Renal pelvis (tissue), 12 donors: ENCODE data around the gene GNA14. TPM values are rescaled to one million over a fixed set of nuclear protein-coding genes. Genes with fewer than 3 reads are reported as not detected.
"Not testable (repeated sequence)": the region's sequence is repeated elsewhere in the genome, so short reads cannot be mapped to it uniquely, and the experiment has no call there.

Experiments
- DNase-seq: peaks from one replicate; pipeline ENCODE4 v3.0.0-alpha.2; 2013
- long read RNA-seq, 16 experiments: transcript quantifications; one replicate each; lab custom pipeline, GENCODE V29; 2026
- polyA plus RNA-seq, 3 donors: library from polyadenylated mRNA; unstranded; fragments of 120-200 nt; gene quantifications; one replicate each; pipeline ENCODE4 v1.2.1, GENCODE V29; 2013; ENCODE audit not compliant: insufficient read length in 3 of 3

GNA14 gene
- polyA plus RNA-seq, result 10 to 100 TPM; 12.4 to 13.7 (median 13.6) TPM
- long read RNA-seq, donor 1, partial matches to known transcripts, result 0 of 1 reads
- long read RNA-seq, donor 1, other reads (novel, unspliced or antisense), result 0 of 1 reads
- long read RNA-seq, donor 2, partial matches to known transcripts, result 5 of 8 reads
- long read RNA-seq, donor 2, other reads (novel, unspliced or antisense), result 0 of 8 reads
- long read RNA-seq, donor 3, partial matches to known transcripts, result 0 of 4 reads
- long read RNA-seq, donor 3, other reads (novel, unspliced or antisense), result 0 of 4 reads
- long read RNA-seq, donor 4, transcript GNA14-201 (7 exons, 2,482 nt), result major isoform, 5 of 5 reads
- long read RNA-seq, donor 4, partial matches to known transcripts, result 0 of 5 reads
- long read RNA-seq, donor 4, other reads (novel, unspliced or antisense), result 0 of 5 reads
- long read RNA-seq, donor 5, partial matches to known transcripts, result 0 of 1 reads
- long read RNA-seq, donor 5, other reads (novel, unspliced or antisense), result 0 of 1 reads
- long read RNA-seq, donor 6, partial matches to known transcripts, result 0 of 5 reads
- long read RNA-seq, donor 6, other reads (novel, unspliced or antisense), result 0 of 5 reads
- long read RNA-seq, donor 7, transcript GNA14-201 (7 exons, 2,482 nt), result major isoform, 5 of 19 reads
- long read RNA-seq, donor 7, partial matches to known transcripts, result 14 of 19 reads
- long read RNA-seq, donor 7, other reads (novel, unspliced or antisense), result 0 of 19 reads
- long read RNA-seq, donor 8, partial matches to known transcripts, result 0 of 1 reads
- long read RNA-seq, donor 8, other reads (novel, unspliced or antisense), result 0 of 1 reads
- long read RNA-seq, donor 9, partial matches to known transcripts, result 0 of 4 reads
- long read RNA-seq, donor 9, other reads (novel, unspliced or antisense), result 0 of 4 reads
- long read RNA-seq, donor 10, result 0 reads
- long read RNA-seq, donor 11, transcript GNA14-201 (7 exons, 2,482 nt), result major isoform, 5 of 6 reads
- long read RNA-seq, donor 11, partial matches to known transcripts, result 0 of 6 reads
- long read RNA-seq, donor 11, other reads (novel, unspliced or antisense), result 0 of 6 reads
- long read RNA-seq, donor 12, transcript GNA14-201 (7 exons, 2,482 nt), result major isoform, 8 of 9 reads
- long read RNA-seq, donor 12, partial matches to known transcripts, result 0 of 9 reads
- long read RNA-seq, donor 12, other reads (novel, unspliced or antisense), result 0 of 9 reads
- long read RNA-seq, donor 13, partial matches to known transcripts, result 0 of 1 reads
- long read RNA-seq, donor 13, other reads (novel, unspliced or antisense), result 0 of 1 reads
- long read RNA-seq, donor 14, result 0 reads
- long read RNA-seq, donor 15, partial matches to known transcripts, result 0 of 2 reads
- long read RNA-seq, donor 15, other reads (novel, unspliced or antisense), result 0 of 2 reads
- long read RNA-seq, donor 16, transcript GNA14-201 (7 exons, 2,482 nt), result major isoform, 6 of 6 reads
- long read RNA-seq, donor 16, partial matches to known transcripts, result 0 of 6 reads
- long read RNA-seq, donor 16, other reads (novel, unspliced or antisense), result 0 of 6 reads

DNA sequence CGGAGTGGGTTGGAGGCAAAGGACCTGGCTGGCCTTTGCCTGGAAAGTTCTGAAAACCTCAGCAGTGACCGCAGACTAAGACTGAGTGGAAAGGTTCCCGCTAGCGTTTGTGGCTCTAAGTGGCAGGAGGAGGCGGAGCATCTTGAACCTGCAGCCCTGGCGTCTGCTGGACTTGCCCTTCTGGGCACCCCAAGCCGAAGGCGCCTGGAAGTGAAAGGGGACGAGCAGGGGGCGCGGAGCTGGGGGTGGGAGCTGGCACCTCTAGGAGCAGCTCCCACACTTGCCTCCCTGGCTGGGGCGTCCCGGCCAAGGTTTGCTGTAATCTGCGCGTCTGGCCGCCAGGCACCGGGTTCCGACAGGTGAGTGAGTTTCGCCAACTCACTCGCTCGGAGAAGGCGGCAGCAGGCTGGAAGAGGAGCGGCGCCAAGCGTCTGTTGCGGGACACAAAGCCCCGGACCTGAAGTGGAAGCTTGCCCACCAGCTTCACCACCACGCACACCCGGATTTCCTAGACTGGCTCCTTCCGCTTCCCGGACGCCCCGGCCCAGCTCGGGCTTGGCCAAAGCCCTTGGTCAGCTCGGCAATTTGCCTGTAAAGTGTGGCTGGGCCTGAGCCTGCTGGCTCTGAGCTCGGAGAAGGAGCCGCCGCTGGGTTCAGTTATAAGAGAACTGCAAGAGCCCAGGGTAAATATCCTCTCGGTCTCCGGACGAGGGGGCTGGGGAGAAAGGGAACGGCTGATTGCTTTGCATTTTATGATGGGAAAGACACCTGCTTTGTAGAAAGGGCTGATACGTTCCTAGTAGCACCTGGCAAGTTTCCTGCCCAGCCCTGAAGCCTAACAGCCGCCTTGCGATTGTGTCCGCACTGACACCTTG is at the start of gene GNA14:
Gene GNA14 (minus strand): TSS at position 89 of the 875 bp plus-strand sequence. CDS start 529 bp downstream, outside the sequence.
- no peak for DNase-seq

DNA sequence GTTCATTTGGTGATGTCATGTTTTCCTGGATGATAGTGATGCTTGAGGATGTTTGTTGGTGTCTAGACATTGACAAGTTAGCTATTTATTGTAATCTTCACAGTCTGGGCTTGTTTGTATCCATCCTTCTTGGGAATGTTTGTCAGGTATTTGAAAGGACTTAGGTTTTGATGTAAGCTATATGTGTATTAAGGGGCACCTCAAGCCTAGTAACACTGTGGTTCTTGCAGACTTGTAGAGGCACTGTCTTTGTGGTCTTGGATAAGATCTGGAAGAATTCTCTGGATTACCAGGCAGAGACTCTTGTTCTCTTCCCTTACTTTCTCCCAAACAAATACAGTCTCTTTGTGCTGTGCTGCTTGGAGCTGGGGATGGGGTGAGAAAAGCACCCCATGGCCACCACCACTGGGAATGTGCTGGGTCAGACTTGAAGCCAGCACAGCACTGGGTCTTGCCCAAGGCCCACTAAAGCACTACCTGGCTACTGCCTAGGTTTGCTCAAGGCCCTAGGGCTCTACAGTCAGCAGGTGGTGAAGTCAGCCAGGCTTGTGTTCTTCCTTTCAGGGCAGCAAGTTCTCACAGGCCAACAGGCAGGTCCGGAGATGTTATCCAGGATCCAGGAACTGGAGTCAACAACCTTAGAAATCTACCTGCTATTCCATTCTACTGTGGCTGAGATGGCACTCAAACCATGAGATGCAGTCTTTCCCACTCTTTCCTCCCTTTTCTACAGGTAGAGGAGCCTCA is 49.3 kb upstream of the GNA14 start:
- no peak for DNase-seq

- DNase-seq, result not testable (repeated sequence)
These were observed 42.6 kb upstream of the GNA14 start for GRCh38 chr9:77690723-77691122.

DNA sequence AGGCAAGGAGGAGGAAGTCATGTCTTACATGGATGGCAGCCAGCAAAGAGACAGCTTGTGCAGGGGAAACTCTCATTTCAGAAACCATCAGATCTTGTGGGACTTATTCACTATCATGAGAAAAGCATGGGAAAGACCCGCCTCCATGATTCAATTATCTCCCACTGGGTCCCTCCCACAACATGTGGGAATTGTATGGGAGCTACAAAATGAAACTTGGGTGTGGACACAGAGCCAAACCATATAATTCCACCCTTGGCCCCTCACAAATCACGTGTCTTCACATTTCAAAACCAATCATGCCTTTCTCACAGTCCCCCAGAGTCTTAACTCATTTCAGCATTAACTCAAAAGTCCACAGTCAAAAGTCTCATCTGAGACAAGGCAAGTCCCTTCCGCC is 42.0 kb upstream of the GNA14 start:
- not testable (repeated sequence) for DNase-seq

DNA sequence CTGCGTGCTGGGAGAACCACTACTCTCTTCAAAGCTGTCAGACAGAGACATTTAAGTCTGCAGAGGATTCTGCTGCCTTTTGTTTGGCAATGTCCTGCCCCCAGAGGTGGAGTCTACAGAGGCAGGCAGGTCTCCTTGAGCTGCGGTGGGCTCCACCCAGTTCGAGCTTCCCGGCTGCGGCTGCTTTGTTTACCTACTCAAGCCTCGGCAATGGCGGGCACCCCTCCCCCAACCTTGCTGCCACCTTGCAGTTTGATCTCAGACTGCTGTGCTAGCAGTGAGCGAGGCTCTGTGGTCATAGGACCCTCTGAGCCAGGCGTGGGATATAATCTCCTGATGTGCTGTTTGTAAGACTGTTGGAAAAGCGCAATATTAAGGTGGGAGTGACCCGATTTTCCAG is 39.6 kb upstream of the GNA14 start:
- not testable (repeated sequence) for DNase-seq

DNA sequence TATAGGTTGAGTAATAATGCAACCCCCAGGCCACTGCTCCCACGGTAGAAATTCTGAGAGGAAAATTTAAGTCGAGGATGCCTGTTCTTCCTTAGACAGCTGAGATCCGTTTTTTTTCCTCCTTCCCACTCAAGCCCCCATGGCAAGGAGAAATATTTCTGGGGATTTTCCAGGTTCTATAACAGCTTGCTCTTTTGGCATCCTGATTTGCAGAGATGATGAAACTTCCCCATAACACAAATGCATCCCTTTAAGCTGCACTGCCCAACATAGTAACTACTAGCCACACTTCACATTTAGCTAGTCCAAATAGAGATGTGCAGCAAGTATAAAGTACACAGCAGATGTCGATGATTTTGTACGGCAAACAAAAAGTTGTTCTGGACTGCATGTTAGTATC is 32.5 kb upstream of the GNA14 start:
- DNase-seq, result no peak

DNA sequence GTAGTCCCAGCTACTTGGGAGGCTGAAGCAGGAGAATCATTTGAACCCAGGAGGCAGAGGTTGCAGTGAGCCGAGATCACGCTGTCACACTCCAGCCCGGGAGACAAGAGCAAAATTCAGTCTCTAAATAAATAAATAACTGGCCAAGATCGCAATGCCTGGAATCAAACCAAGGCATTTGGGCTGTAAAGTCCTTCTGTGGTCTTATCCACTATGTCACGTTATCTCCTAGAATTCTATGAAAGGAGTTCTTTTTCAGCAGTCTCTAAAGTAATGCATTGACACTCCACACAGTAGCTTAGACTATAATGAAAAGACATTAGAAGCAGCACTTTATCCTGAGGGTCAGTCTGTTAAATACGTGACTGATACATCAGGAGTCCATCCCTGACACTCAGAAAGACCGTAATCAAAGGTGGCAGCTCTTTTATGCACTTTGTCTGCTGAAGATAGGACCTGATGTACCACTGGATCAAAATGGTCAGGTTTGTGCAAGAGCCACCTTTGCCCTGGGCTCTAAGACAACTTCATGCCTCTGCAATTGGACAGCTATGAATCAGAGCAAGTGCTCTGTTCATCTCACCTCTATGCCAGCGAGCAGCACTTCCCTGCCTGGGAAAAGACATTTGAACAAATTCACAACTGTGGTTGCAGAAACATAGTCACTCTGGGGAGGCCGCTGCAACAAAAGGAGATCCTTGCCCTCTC is 31.7 kb upstream of the GNA14 start:
- DNase-seq, result no peak

DNA sequence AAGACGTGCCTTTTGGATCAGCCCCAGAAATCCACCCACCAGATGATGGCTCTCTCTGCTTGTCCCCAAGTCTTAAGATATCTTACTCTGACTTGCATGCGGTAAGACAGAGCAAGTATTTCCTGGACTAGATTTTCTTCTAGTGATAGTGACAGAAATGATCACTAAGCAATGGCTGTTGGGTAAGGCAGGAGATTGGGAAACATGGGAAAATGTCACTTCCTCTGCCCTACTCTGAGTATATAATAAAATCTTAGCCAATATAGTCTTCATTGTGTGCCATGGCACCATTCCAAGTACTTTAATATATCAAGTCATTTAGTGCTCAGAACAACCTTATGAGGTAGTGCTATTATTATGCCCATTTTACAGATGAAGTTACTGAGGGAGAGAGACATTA is 31.0 kb upstream of the GNA14 start:
- DNase-seq, result no peak

DNA sequence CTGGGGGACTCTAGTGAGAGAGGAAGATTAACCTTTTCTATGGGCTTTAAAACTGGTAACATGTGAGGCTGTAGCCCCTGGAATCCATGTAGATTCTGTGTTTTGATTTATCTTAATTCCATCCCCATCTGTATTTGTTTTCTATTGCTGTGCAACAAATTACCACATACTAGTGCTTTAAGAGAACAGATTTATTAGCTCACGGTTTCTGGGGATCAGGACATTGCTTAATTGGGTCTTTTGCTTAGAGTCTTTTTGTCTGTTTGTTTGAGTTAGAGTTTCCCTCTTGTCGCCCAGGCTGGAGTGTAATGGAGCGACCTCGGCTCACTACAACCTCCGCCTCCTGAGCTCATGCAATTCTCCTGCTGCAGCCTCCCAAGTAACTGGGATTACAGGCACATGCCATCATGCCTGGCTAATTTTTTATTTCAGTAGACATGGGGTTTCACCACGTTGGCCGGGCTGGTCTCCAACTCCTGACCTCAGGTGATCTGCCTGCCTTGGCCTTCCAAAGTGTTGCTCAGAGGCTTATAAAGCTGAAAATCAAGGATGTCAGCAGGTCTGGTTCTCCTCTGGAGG is 29.9 kb upstream of the GNA14 start:
- DNase-seq, result peak; percentile 61

DNA sequence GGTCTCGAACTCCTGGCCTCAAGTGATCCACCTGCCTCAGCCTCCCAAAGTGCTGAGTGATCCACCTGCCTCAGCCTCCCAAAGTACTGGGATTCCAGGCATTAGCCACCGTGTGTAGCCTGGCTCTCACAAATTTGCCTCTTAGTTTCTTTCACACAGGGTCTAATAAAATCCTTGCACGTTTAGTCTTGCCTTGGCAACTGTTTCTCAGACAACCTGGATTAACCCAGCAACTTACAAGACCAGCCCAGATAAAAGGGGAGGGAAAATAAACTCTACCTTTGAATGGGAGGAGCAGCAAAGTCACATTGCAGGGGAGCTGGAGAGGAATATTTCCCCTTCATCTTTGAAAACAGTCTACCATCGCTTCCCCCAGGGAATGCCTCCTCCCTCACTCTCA is 29.3 kb upstream of the GNA14 start:
- DNase-seq, result no peak

DNA sequence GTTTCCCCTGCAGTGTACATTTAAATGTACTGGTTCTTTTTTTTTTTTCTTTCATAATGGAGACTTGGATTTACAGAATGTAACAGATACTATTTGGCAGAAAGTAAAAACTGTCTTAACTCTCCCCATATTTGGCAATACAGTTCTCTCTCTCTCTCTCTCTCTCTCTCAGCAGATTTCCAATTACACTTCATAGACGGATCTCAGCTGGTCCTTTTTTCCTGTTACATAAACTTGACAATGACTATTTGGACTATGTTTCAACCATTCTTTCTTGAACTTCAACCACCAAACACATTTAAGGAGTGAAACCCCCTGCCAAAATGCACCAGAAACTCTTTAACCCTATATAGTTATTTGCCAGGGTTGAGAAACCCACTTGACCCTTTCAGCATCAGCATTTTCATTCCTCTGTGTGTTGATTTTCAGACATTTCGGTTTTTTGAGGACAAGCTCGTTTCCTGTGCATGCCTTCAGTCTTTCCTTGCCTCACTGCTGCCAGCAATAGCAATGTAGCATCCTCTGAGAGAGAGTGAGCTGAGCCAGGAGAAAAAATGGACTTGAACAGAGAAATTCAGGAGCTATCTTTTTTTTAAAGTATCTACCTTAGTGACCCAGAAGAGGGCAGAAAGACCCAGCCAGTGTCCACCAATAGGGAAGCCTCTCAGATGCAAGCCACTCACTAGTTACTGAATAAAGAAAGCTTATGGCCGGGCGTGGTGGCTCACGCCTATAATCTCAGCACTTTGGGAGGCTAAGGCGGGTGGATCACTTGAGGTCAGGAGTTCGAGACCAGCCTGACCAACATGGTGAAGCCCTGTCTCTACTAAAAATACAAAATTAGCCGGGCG is 26.0 kb upstream of the GNA14 start:
- DNase-seq, result peak; percentile 72

DNA sequence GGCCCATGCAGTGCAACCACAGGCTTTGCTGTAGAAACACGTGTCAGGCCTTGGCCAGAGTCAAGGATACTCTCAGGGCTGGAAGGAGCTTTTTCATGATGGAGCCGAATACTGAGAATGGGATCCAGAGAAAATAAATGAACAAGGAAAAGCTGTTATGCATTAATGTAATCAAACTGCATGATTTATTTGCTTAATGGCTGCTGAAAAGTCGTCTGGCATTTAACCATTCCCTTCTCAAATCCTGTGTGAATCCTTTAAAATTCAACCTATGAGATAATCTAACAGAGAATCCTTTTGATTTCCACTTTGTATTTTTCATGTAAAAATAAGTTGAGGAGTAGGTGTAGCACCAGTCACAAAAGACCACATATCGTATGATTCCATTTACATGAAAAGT is 24.1 kb upstream of the GNA14 start:
- no peak for DNase-seq

GRCh38 chr9:77667151-77667550 is 19.0 kb upstream of the GNA14 start:
- no peak for DNase-seq

- DNase-seq, result no peak
These were observed 15.6 kb upstream of the GNA14 start for GRCh38 chr9:77663754-77664153.

DNA sequence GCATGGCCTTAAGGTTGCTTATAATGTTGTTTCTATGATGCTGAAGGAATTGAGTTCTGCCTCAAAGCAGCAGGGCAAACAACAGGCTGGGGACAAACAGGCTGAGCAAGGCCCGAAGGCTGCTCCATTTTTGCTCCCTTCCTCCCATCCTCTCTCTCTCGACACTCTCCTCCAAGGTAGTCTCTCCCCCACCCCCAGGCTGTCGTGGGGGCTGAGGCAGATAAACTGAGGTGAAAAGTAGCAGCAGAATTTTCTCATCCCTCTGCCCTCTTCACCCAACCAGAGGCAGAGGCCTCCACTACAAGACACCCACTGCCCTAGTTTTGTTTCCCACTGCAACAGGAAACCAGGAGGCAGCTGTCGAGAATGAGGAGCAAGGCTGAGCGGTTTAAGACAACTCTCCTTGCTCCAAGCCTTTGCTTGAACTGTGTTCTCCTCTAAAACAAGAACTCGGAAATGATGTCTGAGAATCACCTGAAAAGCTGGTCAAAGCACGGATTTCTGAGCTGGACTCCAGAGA is 13.5 kb upstream of the GNA14 start:
- DNase-seq, result no peak

DNA sequence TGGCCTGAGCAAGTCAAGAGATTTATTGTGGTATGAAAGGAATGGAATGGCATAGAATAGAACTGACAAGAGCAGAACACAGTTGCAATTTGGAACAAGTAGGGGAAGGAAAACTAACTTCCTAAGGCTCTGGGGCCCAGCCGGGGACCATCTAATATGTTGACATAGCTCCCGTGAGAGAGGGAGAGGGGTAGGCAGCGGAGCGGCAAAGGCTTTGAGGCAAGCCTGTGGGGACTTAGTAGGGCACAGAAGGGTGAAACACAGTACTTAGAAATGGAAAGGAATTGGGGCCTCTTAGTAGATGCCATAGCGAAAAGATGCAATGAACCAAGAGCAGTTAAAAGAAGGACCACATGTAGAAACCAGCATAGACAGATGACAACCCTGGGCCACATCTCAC is 11.8 kb upstream of the GNA14 start:
- DNase-seq, result no peak

GRCh38 chr9:77651203-77651602 is 3.1 kb upstream of the GNA14 start:
- no peak for DNase-seq
